ENCODE results near the gene PRPS1. TPM values are rescaled to one million over a fixed set of nuclear protein-coding genes. Genes with fewer than 3 reads are reported as not detected.
"Not testable (repeated sequence)": the region's sequence is repeated elsewhere in the genome, so short reads cannot be mapped to it uniquely, and the experiment has no call there.

Gene PRPS1
- polyA plus RNA-seq, 4 donors, result 44.4 to 58.0 (median 48.5) TPM

- DNase-seq (ENCODE audit: low read depth in 4 of 4, low spot score in 3 of 4), result no peak
These were observed 1.2 kb downstream of the PRPS1 start for GRCh38 chrX:107629540-107629909.

GRCh38 chrX:107630031-107630689 lies 1.9 kb downstream of the PRPS1 start:
- DNase-seq (ENCODE audit: low read depth in 4 of 4, low spot score in 3 of 4), result no peak

- no peak for DNase-seq (ENCODE audit: low read depth in 4 of 4, low spot score in 3 of 4)
These were observed 4.0 kb downstream of the PRPS1 start for GRCh38 chrX:107632346-107632745.

GRCh38 chrX:107646735-107647134 lies 18.4 kb downstream of the PRPS1 start:
- DNase-seq (ENCODE audit: low read depth in 4 of 4, low spot score in 3 of 4), result no peak

GRCh38 chrX:107648332-107648731 lies 20.0 kb downstream of the PRPS1 start:
- DNase-seq (ENCODE audit: low read depth in 4 of 4, low spot score in 3 of 4), result no peak

GRCh38 chrX:107654566-107654871 lies 26.2 kb downstream of the PRPS1 start:
- DNase-seq (ENCODE audit: low read depth in 4 of 4, low spot score in 3 of 4), result no peak

GRCh38 chrX:107654872-107655761 lies 26.8 kb downstream of the PRPS1 start:
- DNase-seq (ENCODE audit: low read depth in 4 of 4, low spot score in 3 of 4), result no peak

GRCh38 chrX:107656978-107657377 lies 28.7 kb downstream of the PRPS1 start:
- no peak for DNase-seq (ENCODE audit: low read depth in 4 of 4, low spot score in 3 of 4)

GRCh38 chrX:107658660-107659059 lies 30.4 kb downstream of the PRPS1 start:
- DNase-seq (ENCODE audit: low read depth in 4 of 4, low spot score in 3 of 4), result no peak

GRCh38 chrX:107659286-107659685 lies 31.0 kb downstream of the PRPS1 start:
- DNase-seq (ENCODE audit: low read depth in 4 of 4, low spot score in 3 of 4), result no peak

- no peak for DNase-seq (ENCODE audit: low read depth in 4 of 4, low spot score in 3 of 4)
These were observed 31.5 kb downstream of the PRPS1 start for GRCh38 chrX:107659768-107660167.

- DNase-seq (ENCODE audit: low read depth in 4 of 4, low spot score in 3 of 4), result no peak
These were observed 33.8 kb downstream of the PRPS1 start for GRCh38 chrX:107662145-107662544.

GRCh38 chrX:107662824-107663223 lies 34.5 kb downstream of the PRPS1 start:
- no peak for DNase-seq (ENCODE audit: low read depth in 4 of 4, low spot score in 3 of 4)

GRCh38 chrX:107666931-107667330 lies 38.6 kb downstream of the PRPS1 start:
- DNase-seq (ENCODE audit: low read depth in 4 of 4, low spot score in 3 of 4), result no peak

GRCh38 chrX:107667426-107667825 lies 39.1 kb downstream of the PRPS1 start:
- no peak for DNase-seq (ENCODE audit: low read depth in 4 of 4, low spot score in 3 of 4)

- DNase-seq (ENCODE audit: low read depth in 4 of 4, low spot score in 3 of 4), result not testable (repeated sequence)
These were observed 40.4 kb downstream of the PRPS1 start for GRCh38 chrX:107668710-107669109.

- no peak for DNase-seq (ENCODE audit: low read depth in 4 of 4, low spot score in 3 of 4)
These were observed 41.0 kb downstream of the PRPS1 start for GRCh38 chrX:107669261-107669660.

- no peak for DNase-seq (ENCODE audit: low read depth in 4 of 4, low spot score in 3 of 4)
These were observed 41.7 kb downstream of the PRPS1 start for GRCh38 chrX:107669885-107670628.

- not testable (repeated sequence) for DNase-seq (ENCODE audit: low read depth in 4 of 4, low spot score in 3 of 4)
These were observed 42.9 kb downstream of the PRPS1 start for GRCh38 chrX:107671256-107671655.

GRCh38 chrX:107672955-107673378 lies 44.7 kb downstream of the PRPS1 start:
- no peak for DNase-seq (ENCODE audit: low read depth in 4 of 4, low spot score in 3 of 4)

GRCh38 chrX:107673431-107673830 lies 45.1 kb downstream of the PRPS1 start:
- no peak for DNase-seq (ENCODE audit: low read depth in 4 of 4, low spot score in 3 of 4)

All from left renal pelvis (tissue), 4 donors.